ENCODE results near the gene THBS3.
A peak's percentile ranks its signal among the peaks of the same experiment; 100 is the strongest.
"Not testable (repeated sequence)": the region's sequence is repeated elsewhere in the genome, so short reads cannot be mapped to it uniquely, and the experiment has no call there.

The THBS3 gene

GRCh38 chr1:155242805-155243358 lies 35.2 kb upstream of the THBS3 start:
- POLR2A ChIA-PET = interaction anchor here (1.0 to 5.7 kb wide), 9 partner anchors 9 to 81 kb away, joined by 3 to 43 read pairs (median 15); partner anchors contain the start of genes HCN3, KRTCAP2, MTX1 and SCAMP3
- CTCF ChIA-PET = interaction anchor here (0.7 to 3.8 kb wide), 2 partner anchors 8 to 157 kb away, joined by 4 to 28 read pairs; no protein-coding TSS in a partner anchor
- DNase-seq (ENCODE audit: extremely low spot score) = no peak
- TF ChIP-seq SP1 (IDR thresholded peaks at IDR 0.05) = no peak
- TF ChIP-seq, protein P1, sequence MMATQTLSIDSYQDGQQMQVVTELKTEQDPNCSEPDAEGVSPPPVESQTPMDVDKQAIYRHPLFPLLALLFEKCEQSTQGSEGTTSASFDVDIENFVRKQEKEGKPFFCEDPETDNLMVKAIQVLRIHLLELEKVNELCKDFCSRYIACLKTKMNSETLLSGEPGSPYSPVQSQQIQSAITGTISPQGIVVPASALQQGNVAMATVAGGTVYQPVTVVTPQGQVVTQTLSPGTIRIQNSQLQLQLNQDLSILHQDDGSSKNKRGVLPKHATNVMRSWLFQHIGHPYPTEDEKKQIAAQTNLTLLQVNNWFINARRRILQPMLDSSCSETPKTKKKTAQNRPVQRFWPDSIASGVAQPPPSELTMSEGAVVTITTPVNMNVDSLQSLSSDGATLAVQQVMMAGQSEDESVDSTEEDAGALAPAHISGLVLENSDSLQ (IDR thresholded peaks at IDR 0.05) = peak; percentile 74
- no peak for TF ChIP-seq SUZ12 (IDR thresholded peaks at IDR 0.05)

- CTCF ChIA-PET = interaction anchor here (1.5 to 3.8 kb wide), 3 partner anchors 9 to 69 kb away, joined by 4 to 28 read pairs (median 6); partner anchors contain the start of gene KRTCAP2
- no peak for DNase-seq (ENCODE audit: extremely low spot score)
- POLR2A ChIA-PET = interaction anchor here (0.8 to 5.7 kb wide), 7 partner anchors 9 to 82 kb away, joined by 3 to 43 read pairs (median 5); partner anchors contain the start of genes KRTCAP2, MTX1 and THBS3
- TF ChIP-seq ZNF384 (IDR thresholded peaks at IDR 0.05) = no peak
- TF ChIP-seq HDGF (IDR thresholded peaks at IDR 0.05; ENCODE audit: borderline replicate concordance) = no peak
- no peak for TF ChIP-seq LEF1 (IDR thresholded peaks at IDR 0.05; ENCODE audit: borderline replicate concordance)
- no peak for TF ChIP-seq SP1 (IDR thresholded peaks at IDR 0.05)
- TF ChIP-seq, protein P1 (IDR thresholded peaks at IDR 0.05) = no peak
- TF ChIP-seq FOXA1 (IDR thresholded peaks at IDR 0.05) = no peak
- no peak for TF ChIP-seq CTBP1 (IDR thresholded peaks at IDR 0.05; ENCODE audit: borderline replicate concordance)
Observed at GRCh38 chr1:155241841-155242264, 34.2 kb upstream of the THBS3 start.

DNA sequence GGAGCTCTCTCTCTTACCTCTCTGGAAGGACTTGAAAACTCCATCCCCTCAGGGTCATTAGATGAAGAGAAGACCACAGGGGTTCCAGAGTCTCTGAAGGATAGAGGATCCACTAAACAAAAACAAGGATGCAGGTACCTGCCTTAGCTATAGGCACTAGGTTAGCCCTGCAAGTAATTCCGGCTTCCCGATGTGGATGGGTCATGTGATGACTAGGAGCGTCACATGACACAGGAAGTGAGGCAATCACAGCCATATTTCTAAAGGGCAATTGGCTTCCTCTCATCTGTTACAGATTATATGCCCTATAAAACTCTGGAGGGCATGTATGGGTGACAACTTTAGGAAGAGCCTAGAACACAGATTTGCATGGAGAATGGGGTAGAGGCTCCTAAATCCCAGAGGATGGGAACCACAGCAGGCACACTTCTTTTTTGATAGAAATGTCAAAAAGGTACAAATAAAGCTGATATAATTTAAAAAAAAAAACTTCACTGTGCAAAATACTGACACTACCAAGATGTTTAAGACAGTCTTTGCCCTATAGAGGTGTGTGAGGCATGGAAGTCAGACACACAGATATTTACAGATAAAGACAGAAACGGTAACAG lies 33.5 kb upstream of the THBS3 start:
- ChIA-PET POLR2A (interaction anchor here (0.6 to 5.7 kb wide), 8 partner anchors 10 to 482 kb away, joined by 3 to 43 read pairs (median 4); partner anchors contain the start of genes KRTCAP2, MTX1 and THBS3), CTCF (interaction anchor here (1.5 to 3.8 kb wide), 3 partner anchors 10 to 68 kb away, joined by 4 to 28 read pairs (median 6); partner anchors contain the start of gene KRTCAP2)
- peak; percentile 84 for DNase-seq (ENCODE audit: extremely low spot score)
- TF ChIP-seq NFRKB (IDR thresholded peaks at IDR 0.05) (peak; percentile 61; the same call in 1 of the 2 replicates), TARDBP (IDR thresholded peaks at IDR 0.05) (no peak), ELF4 (IDR thresholded peaks at IDR 0.05) (peak; percentile 91), ZNF384 (IDR thresholded peaks at IDR 0.05) (peak; percentile 87), L3MBTL2 (conservative IDR thresholded peaks at IDR 0.05) (peak; percentile 47)
- TF ChIP-seq, protein P1 (IDR thresholded peaks at IDR 0.05) = peak; percentile 22; the same call in 1 of the 2 replicates

DNA sequence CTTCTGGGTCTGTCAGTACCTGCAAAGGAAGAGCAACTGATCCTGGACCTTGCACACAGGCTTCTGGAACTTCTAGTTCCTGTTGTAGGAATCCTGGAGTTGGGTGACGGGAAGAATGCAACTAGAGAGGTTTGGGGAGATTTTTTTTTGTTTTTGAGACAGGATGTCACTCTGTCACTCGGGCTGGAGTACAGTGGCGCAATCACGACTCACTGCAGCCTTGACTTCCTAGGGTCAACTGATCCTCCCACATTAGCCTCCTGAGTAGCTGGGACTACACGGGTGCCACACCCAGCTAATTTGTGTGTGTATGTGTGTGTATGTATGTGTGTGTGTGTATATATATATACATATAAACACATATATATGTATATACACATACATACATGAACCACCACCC lies 28.8 kb upstream of the THBS3 start:
- no peak for DNase-seq (ENCODE audit: extremely low spot score)
- CTCF ChIA-PET = no interaction called here
- POLR2A ChIA-PET = interaction anchor here (1.5 kb wide), 1 partner anchor 8 kb away, joined by 3 read pairs; no protein-coding TSS in a partner anchor
- TF ChIP-seq CTBP1 (IDR thresholded peaks at IDR 0.05; ENCODE audit: borderline replicate concordance) = no peak
- no peak for TF ChIP-seq NFRKB (IDR thresholded peaks at IDR 0.05)
- no peak for TF ChIP-seq SUZ12 (IDR thresholded peaks at IDR 0.05)
- TF ChIP-seq ARNT (IDR thresholded peaks at IDR 0.05) = no peak
- no peak for TF ChIP-seq BHLHE40 (IDR thresholded peaks at IDR 0.05; ENCODE audit: borderline replicate concordance)
- TF ChIP-seq, protein P1 (IDR thresholded peaks at IDR 0.05) = no peak
- no peak for TF ChIP-seq FOXM1 (IDR thresholded peaks at IDR 0.05; ENCODE audit: borderline replicate concordance)
- no peak for TF ChIP-seq FOXK2 (IDR thresholded peaks at IDR 0.05)
- no peak for TF ChIP-seq HDGF (IDR thresholded peaks at IDR 0.05; ENCODE audit: borderline replicate concordance)
- no peak for TF ChIP-seq L3MBTL2 (conservative IDR thresholded peaks at IDR 0.05)
- no peak for TF ChIP-seq FOXA1 (IDR thresholded peaks at IDR 0.05)
- no peak for TF ChIP-seq TARDBP (IDR thresholded peaks at IDR 0.05)
- no peak for TF ChIP-seq ELF4 (IDR thresholded peaks at IDR 0.05)
- no peak for TF ChIP-seq SP1 (IDR thresholded peaks at IDR 0.05)
- no peak for TF ChIP-seq LEF1 (IDR thresholded peaks at IDR 0.05; ENCODE audit: borderline replicate concordance)
- TF ChIP-seq ZNF384 (IDR thresholded peaks at IDR 0.05) = no peak

DNA sequence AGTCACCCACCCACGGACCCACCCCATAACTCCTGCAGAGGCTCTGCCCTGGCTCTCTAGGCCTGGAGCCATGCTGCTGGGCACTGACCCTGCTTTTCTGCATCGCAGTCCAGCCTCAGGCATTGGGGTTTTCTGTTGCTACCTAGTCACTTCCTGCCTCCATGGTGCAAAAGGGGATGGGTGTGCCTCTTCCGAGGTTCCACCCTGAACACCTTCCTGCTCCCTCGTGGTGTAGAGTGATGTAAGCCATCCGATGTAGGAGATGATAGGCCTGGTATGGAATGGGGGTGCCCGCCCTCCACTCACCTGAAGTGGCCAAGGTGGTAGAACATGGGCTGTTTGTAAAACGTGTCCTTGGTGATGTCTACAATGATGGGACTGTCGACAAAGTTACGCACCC lies 27.7 kb upstream of the THBS3 start:
- DNase-seq (ENCODE audit: extremely low spot score); POLR2A ChIA-PET: not testable (repeated sequence)
- CTCF ChIA-PET = interaction anchor here (0.6 kb wide), 1 partner anchor 170 kb away, joined by 7 read pairs; no protein-coding TSS in a partner anchor

GRCh38 chr1:155233502-155233901 lies 25.8 kb upstream of the THBS3 start:
- CTCF ChIA-PET; POLR2A ChIA-PET; DNase-seq (ENCODE audit: extremely low spot score): not testable (repeated sequence)

GRCh38 chr1:155232001-155232978 lies 24.6 kb upstream of the THBS3 start:
- DNase-seq (ENCODE audit: extremely low spot score); CTCF ChIA-PET; POLR2A ChIA-PET: not testable (repeated sequence)

- DNase-seq (ENCODE audit: extremely low spot score); POLR2A ChIA-PET; CTCF ChIA-PET: not testable (repeated sequence)
Observed at GRCh38 chr1:155231302-155231701, 23.6 kb upstream of the THBS3 start.

Data from HEK293T (cell line).